ENCODE data around the gene CDH2. TPM values are rescaled to one million over a fixed set of nuclear protein-coding genes. Genes with fewer than 3 reads are reported as not detected.
A peak's percentile ranks its signal among the peaks of the same experiment; 100 is the strongest.

Gene CDH2
- under 1 TPM; 0.13 to 0.95 (median 0.64) TPM for total RNA-seq

GRCh38 chr18:28176948-28177827 is at the start of gene CDH2:
CDH2 (minus strand) TSS chr18:28177130; CDS start chr18:28177022, 108 bp downstream.
- DNase-seq (ENCODE audit: low spot score in 2 of 2) = no peak
- no peak for TF ChIP-seq CTCF (IDR thresholded peaks at IDR 0.05)
- no peak for TF ChIP-seq POLR2A (IDR thresholded peaks at IDR 0.05)
- intact Hi-C loops (cut with DNase I; ENCODE audit: low total_unique reads) = no loop called here
- H3K4me3 ChIP-seq (ENCODE audit: low read depth, poor library complexity, severe bottlenecking) = peak within 1 kb of the TSS; percentile 20
- WGBS, 2 donors = 1 to 2% methylated on average over 35 to 67 of the region's 105 CpGs

DNA sequence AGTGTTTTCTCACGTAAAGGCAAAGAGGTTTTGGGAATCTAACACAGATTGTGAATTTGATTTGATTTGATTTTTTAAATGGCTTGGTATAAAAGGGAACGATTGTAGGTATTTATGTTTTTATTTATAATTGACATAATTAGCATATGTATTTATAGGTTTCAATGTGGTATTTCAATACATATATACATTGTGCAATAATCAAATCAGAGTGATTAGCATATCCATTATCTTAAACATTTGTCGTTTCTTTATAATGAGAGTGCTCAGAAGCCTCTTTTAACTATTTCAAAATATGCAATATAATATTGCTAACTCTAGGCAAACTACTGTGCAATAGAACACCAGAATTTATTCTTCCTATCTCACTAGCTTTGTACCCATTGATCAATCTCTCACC is 35.1 kb upstream of the CDH2 start:
- WGBS, 2 donors = 85 to 86% methylated on average over 3 of the region's 3 CpGs
- no peak overlapping the region for H3K4me3 ChIP-seq (ENCODE audit: low read depth, poor library complexity, severe bottlenecking)
- no peak for DNase-seq (ENCODE audit: low spot score in 2 of 2)
- intact Hi-C loops (cut with DNase I; ENCODE audit: low total_unique reads) = no loop called here
- TF ChIP-seq POLR2A (IDR thresholded peaks at IDR 0.05) (no peak), CTCF (IDR thresholded peaks at IDR 0.05) (no peak)

DNA sequence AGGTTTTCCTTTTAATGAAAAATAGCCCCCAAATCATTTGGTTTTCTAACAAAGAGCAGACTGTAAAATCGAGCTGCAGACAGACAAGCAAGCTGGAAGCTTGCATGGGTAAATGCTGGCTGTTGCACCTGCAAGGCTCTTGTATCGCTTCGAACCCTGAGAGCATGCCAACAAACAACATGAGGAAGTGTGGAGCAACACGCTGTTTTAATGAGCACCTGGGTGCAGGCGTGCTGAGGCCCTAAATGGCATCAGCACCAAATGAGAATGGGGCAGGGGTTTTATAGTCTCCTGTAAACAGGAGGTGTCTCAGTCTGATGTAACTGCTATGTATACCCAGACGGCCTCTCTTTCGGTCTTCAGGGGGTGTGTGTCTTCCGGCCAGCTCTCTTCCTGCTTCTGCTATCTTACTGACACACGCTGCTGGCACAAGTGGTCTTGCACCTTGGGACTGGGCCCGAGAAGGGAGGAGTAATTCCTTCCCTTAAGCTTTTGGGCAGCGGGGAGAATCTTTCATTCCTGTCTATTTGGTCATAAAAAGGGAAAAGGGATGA is 31.9 kb upstream of the CDH2 start:
- intact Hi-C loops (cut with DNase I; ENCODE audit: low total_unique reads) = no loop called here
- WGBS, 2 donors = 74 to 79% methylated on average over 11 of the region's 11 CpGs
- no peak overlapping the region for H3K4me3 ChIP-seq (ENCODE audit: low read depth, poor library complexity, severe bottlenecking)
- DNase-seq (ENCODE audit: low spot score in 2 of 2) = no peak
- no peak for TF ChIP-seq CTCF (IDR thresholded peaks at IDR 0.05)
- TF ChIP-seq POLR2A (IDR thresholded peaks at IDR 0.05) = no peak

DNA sequence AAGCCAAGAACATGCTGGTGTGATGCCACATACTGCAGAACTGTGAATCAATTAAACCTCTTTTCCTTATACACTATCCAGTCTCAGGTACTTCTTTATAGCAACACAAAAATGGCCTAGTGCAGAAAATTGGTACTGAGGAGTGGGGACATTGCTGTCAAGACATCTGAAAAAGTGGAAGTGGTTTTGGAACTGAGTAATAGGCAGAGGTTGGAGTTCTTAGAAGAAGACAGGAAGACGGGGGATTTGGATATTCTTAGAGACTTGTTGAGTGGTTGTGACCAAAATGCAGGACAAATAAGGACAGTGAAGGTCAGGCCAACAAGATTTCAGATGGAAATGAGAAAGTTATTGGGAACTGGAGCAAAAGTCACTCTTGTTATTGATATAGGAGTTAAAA is 31.3 kb upstream of the CDH2 start:
- intact Hi-C loops (cut with DNase I; ENCODE audit: low total_unique reads) = no loop called here
- TF ChIP-seq CTCF (IDR thresholded peaks at IDR 0.05) (no peak), POLR2A (IDR thresholded peaks at IDR 0.05) (no peak)

DNA sequence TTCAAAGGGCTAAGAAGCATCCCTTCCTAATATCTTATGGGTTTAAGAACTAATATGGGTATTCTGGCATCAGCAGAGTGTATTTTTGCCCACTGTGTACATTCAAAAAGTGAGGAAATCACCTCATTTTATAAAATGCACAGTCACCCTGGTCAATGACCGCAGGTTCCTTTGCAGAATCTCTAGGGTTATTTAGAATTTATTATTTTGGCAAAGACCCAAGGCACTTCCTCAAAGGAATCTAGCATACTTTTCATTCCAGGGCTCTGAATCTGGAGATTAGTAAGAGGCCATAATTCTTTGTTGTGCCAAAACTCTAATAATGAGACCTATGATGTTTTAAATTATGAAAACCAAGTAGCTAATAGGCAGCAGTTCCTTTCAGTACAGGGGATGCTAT is 27.2 kb upstream of the CDH2 start:
- intact Hi-C loops (cut with DNase I; ENCODE audit: low total_unique reads) = no loop called here

More for the DNA sequence above, 31.3 kb upstream of the CDH2 start:
- DNase-seq (ENCODE audit: low spot score in 2 of 2) = no peak
- WGBS, 2 donors = 70 to 72% methylated on average over 1 of the region's 1 CpG
- H3K4me3 ChIP-seq (ENCODE audit: low read depth, poor library complexity, severe bottlenecking) = no peak overlapping the region

More for the DNA sequence above, 27.2 kb upstream of the CDH2 start:
- no peak for TF ChIP-seq CTCF (IDR thresholded peaks at IDR 0.05)
- no peak for TF ChIP-seq POLR2A (IDR thresholded peaks at IDR 0.05)
- H3K4me3 ChIP-seq (ENCODE audit: low read depth, poor library complexity, severe bottlenecking) = no peak overlapping the region
- DNase-seq (ENCODE audit: low spot score in 2 of 2) = no peak
- 19 to 44% methylated on average over 1 of the region's 1 CpG for WGBS, 2 donors

Measured in lower leg skin (tissue), 4 donors.